Natural killer cell (primary cell): ENCODE measurements around the gene ARID5B. TPM values are rescaled to one million over a fixed set of nuclear protein-coding genes. Genes with fewer than 3 reads are reported as not detected.
A peak's percentile ranks its signal among the peaks of the same experiment; 100 is the strongest.

Experiments used
- ATAC-seq, 3 donors: fragments of 150-1000 bp in 2 of 3; fragments of 200-7000 bp in 1 of 3; cut with Tn5 transposase; 1 replicate in 1 of 3; 2 replicates in 2 of 3; pipeline ENCODE4 v1.10.0; 2021; ENCODE audit warnings: mild to moderate bottlenecking in 2 of 3, moderate library complexity in 2 of 3
- DNase-seq, 2 donors: peaks; one replicate each; pipeline versions ENCODE4 v3.0.0 to v3.0.0-alpha.2; 2013 to 2021; ENCODE audit warnings: mixed read lengths in 1 of 2
- H3K27ac ChIP-seq: one replicate; pipeline ENCODE4 v1.5.1; 2013; ENCODE audit warnings: mild to moderate bottlenecking, low read length
- H3K27me3 ChIP-seq: one replicate; pipeline ENCODE4 v1.6.1; 2013; ENCODE audit warnings: low read length; ENCODE audit not compliant: control insufficient read depth, insufficient read depth
- H3K36me3 ChIP-seq: one replicate; pipeline ENCODE4 v1.6.1; 2013; ENCODE audit warnings: low read length; ENCODE audit not compliant: control insufficient read depth, insufficient read depth
- H3K4me1 ChIP-seq: one replicate; pipeline ENCODE4 v1.6.1; 2013; ENCODE audit warnings: low read length; ENCODE audit not compliant: control insufficient read depth, insufficient read depth
- H3K4me3 ChIP-seq: one replicate; pipeline ENCODE4 v1.5.1; 2013; ENCODE audit warnings: low read length
- H3K9me3 ChIP-seq: one replicate; pipeline ENCODE4 v1.6.1; 2013; ENCODE audit warnings: low read length; ENCODE audit not compliant: control insufficient read depth, insufficient read depth
- H3K27ac Mint-ChIP-seq, 2 donors: one replicate each; pipeline ENCODE4 v1.8.0; 2022; ENCODE audit warnings: mild to moderate bottlenecking in 2 of 2, mixed read lengths in 2 of 2, moderate library complexity in 1 of 2
- H3K27me3 Mint-ChIP-seq, 2 donors: one replicate each; pipeline ENCODE4 v1.8.0; 2022; ENCODE audit warnings: low read depth in 2 of 2, mixed read lengths in 2 of 2
- H3K36me3 Mint-ChIP-seq: one replicate; pipeline ENCODE4 v1.8.0; 2022; ENCODE audit warnings: mixed read lengths
- H3K4me1 Mint-ChIP-seq, 2 donors: one replicate each; pipeline ENCODE4 v1.8.0; 2022; ENCODE audit warnings: mixed read lengths in 2 of 2
- H3K4me3 Mint-ChIP-seq: one replicate; pipeline ENCODE4 v1.8.0; 2022; ENCODE audit warnings: mild to moderate bottlenecking, moderate library complexity, mixed read lengths
- H3K9me3 Mint-ChIP-seq, 2 donors: one replicate each; pipeline ENCODE4 v1.8.0; 2022; ENCODE audit warnings: mixed read lengths in 2 of 2
- CTCF ChIP-seq: fragments of 200-600 bp; IDR thresholded peaks from one replicate; pipeline ENCODE4 v1.8.0; 2022; ENCODE audit warnings: antibody characterized with exemption
- WGBS: methylation state at CpG from one replicate; pipeline ENCODE4 v1.1.7; 2013; ENCODE audit warnings: missing lambda C conversion rate; ENCODE audit not compliant: insufficient coverage; 5-methylcytosine and 5-hydroxymethylcytosine counted together
- intact Hi-C: fragments of 100-400 bp; cut with micrococcal nuclease; formaldehyde crosslinking; loops from one replicate; pipeline ENCODE4 v1.14.2; 2022
- total RNA-seq, 4 donors: library from RNA; stranded (reverse); fragments of 120-200 nt in 1 of 4; gene quantifications; one replicate each; pipeline versions ENCODE4 v1.2.3 to v1.2.4, GENCODE V29; 2013 to 2022

The ARID5B gene
- total RNA-seq, 3 donors from 2014 or later (not counting 1 experiment from before 2014, with no cell fraction given), result 22.3 to 44.3 (median 31.3) TPM

- intact Hi-C loops, result no loop called here
- TF ChIP-seq CTCF, result no peak
- 94% methylated on average over 4 of the region's 4 CpGs for WGBS
- Mint-ChIP-seq H3K9me3 (no peaks in the 10 kb centered on the region), H3K4me1 (peaks cover 70 to 97% of the 10 kb centered on the region in 2 donors), H3K36me3 (peaks cover 18% of the 10 kb centered on the region), H3K4me3 (no peak overlapping the region), H3K27ac (peak overlapping the region; percentile 78 to 89), H3K27me3 (no peaks in the 10 kb centered on the region)
- peaks cover 22% of the 10 kb centered on the region for H3K36me3 ChIP-seq
- H3K4me3 ChIP-seq, result no peak overlapping the region
- peaks cover 39% of the 10 kb centered on the region for H3K4me1 ChIP-seq
- no peaks in the 10 kb centered on the region for H3K27me3 ChIP-seq
- no peaks in the 10 kb centered on the region for H3K9me3 ChIP-seq
- DNase-seq (no peak), ATAC-seq (no peak)
- H3K27ac ChIP-seq, result no peak overlapping the region
These were observed 150.8 kb downstream of the ARID5B start for GRCh38 chr10:62052276-62052675.

DNA sequence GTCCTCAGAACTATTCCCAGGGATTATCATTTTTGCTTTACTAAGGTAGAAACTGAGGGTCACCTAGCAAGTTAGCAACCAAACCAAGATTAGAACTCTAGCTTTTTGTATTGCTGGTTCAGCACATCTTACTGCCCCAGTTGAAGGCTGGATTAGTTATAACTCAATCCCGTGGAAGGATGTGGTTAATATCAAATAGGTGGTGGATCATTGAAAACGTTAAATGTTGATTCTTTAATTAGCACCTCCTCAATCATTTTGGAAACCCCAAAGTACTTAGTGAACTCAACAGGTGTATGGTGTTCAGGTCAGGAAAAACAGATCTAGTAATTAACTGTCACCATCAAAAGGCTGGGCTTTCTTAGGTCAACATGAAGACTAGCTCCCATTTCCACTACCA, 152.4 kb downstream of the ARID5B start:
- peaks cover 27% of the 10 kb centered on the region for H3K4me1 ChIP-seq
- Mint-ChIP-seq H3K4me3 (peak overlapping the region; percentile 57), H3K4me1 (peaks cover 59 to 91% of the 10 kb centered on the region in 2 donors), H3K27me3 (no peaks in the 10 kb centered on the region), H3K27ac (peak overlapping the region; percentile 78 to 89), H3K36me3 (peaks cover 24% of the 10 kb centered on the region), H3K9me3 (no peaks in the 10 kb centered on the region)
- 57% methylated on average over 1 of the region's 2 CpGs for WGBS
- DNase-seq, result no peak
- peaks cover 31% of the 10 kb centered on the region for H3K36me3 ChIP-seq
- no peaks in the 10 kb centered on the region for H3K27me3 ChIP-seq
- H3K9me3 ChIP-seq, result no peaks in the 10 kb centered on the region
- H3K27ac ChIP-seq, result peak overlapping the region; percentile 66
- no peak overlapping the region for H3K4me3 ChIP-seq
- ATAC-seq, result no peak
- intact Hi-C loops, result no loop called here
- TF ChIP-seq CTCF, result no peak

DNA sequence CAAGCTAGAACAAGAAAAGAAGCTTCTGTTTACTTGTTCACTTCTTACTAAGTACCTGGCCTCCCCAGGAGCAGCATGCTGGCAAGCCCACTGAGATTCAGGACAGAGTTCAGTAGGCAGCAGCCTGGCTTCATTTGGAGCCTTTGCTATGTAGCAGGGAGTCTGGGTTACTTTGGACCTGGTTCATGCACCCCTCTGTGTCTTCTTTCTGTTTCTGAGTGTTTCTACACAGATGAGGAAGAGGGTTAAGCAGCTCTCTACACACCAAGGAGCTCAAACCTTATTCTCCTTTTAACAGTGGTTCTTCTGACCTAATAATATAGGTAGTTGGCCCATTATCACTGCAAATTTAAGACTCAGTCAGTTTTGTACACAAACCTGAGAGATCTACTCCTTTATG, 152.9 kb downstream of the ARID5B start:
- Mint-ChIP-seq H3K4me1 (peaks cover 54 to 91% of the 10 kb centered on the region in 2 donors), H3K4me3 (peak overlapping the region; percentile 57), H3K9me3 (no peaks in the 10 kb centered on the region), H3K36me3 (peaks cover 28% of the 10 kb centered on the region), H3K27me3 (no peaks in the 10 kb centered on the region), H3K27ac (peak overlapping the region; percentile 78 to 89)
- H3K4me3 ChIP-seq, result no peak overlapping the region
- no peaks in the 10 kb centered on the region for H3K9me3 ChIP-seq
- no peaks in the 10 kb centered on the region for H3K27me3 ChIP-seq
- H3K36me3 ChIP-seq, result peaks cover 37% of the 10 kb centered on the region
- H3K4me1 ChIP-seq, result peaks cover 22% of the 10 kb centered on the region
- peak overlapping the region; percentile 66 for H3K27ac ChIP-seq
- DNase-seq (no peak), ATAC-seq (no peak)
- no peak for TF ChIP-seq CTCF
- intact Hi-C loops, result no loop called here

DNA sequence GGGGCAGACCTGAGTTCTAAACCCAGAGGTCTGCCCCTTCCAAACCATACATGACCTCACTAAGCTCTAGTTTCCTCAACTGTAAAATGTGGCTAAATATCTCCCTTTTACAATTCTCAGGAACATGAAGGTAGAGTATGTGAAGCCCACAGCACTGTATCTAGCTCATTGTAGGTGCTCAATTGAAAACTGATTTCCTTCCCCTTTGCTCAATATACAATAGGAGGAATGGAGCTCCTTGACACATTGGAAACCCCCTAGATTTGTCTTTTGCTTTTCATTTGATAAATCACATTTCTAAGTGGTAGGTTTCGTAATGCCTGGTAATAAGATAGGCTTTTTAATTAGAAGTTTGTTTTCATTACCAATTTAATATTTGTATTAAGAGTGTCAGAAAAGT, 153.3 kb downstream of the ARID5B start:
- intact Hi-C loops, result no loop called here
- H3K4me1 ChIP-seq, result peaks cover 20% of the 10 kb centered on the region
- H3K9me3 ChIP-seq, result no peaks in the 10 kb centered on the region
- DNase-seq (peak in 1 of 2 donors; percentile 49), ATAC-seq (peak in 1 of 3 donors; percentile 19)
- H3K27me3 ChIP-seq, result no peaks in the 10 kb centered on the region
- no peak overlapping the region for H3K4me3 ChIP-seq
- no peak for TF ChIP-seq CTCF
- peaks cover 33% of the 10 kb centered on the region for H3K36me3 Mint-ChIP-seq
- peaks cover 41% of the 10 kb centered on the region for H3K36me3 ChIP-seq
- H3K27me3 Mint-ChIP-seq, result no peaks in the 10 kb centered on the region
- peak overlapping the region; percentile 57 for H3K4me3 Mint-ChIP-seq
- H3K9me3 Mint-ChIP-seq, result no peaks in the 10 kb centered on the region
- WGBS, result no CpG with 5 or more reads among the region's 1 CpG
- peak overlapping the region; percentile 66 for H3K27ac ChIP-seq
- H3K27ac Mint-ChIP-seq, result peak overlapping the region; percentile 78 to 89
- H3K4me1 Mint-ChIP-seq, result peaks cover 54 to 91% of the 10 kb centered on the region in 2 donors
